ENCODE results near the gene CT55.
"Not testable (repeated sequence)": the region's sequence is repeated elsewhere in the genome, so short reads cannot be mapped to it uniquely, and the experiment has no call there.

CT55 gene

GRCh38 chrX:135170877-135171519, at the start of gene CT55:
TSS of gene CT55 (minus strand) at chrX:135171398. CDS start at chrX:135171171, 227 bp downstream.
- DNase-seq (ENCODE audit: low read depth), result no peak
- no peak for TF ChIP-seq CTCF (IDR thresholded peaks at IDR 0.05; ENCODE audit: insufficient read depth, low read depth, low read length, missing control alignments)
- H3K4me3 ChIP-seq (ENCODE audit: low read depth, low read length), result no peak within 1 kb of the TSS

GRCh38 chrX:135213200-135213844, 42.1 kb upstream of the CT55 start:
- TF ChIP-seq CTCF (IDR thresholded peaks at IDR 0.05; ENCODE audit: insufficient read depth, low read depth, low read length, missing control alignments), result no peak
- no peak overlapping the region for H3K4me3 ChIP-seq (ENCODE audit: low read depth, low read length)
- DNase-seq (ENCODE audit: low read depth), result peak; percentile 15

DNA sequence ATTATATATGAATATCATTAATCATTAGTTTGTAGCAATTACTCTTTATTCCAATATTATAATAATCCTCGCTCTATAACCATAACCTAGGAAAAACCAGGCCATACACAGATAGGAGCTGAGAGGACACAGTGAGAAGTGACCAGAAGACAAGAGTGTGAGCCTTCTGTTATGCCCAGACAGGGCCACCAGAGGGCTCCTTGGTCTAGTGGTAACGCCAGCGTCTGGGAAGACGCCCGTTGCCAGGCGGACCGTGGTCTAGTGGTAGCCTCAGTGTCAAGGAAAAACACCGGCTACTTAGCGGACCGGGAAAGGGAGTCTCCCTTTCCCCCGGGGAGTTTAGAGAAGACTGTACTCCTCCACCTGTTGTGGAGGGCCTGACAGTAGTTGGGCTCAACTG, 35.2 kb upstream of the CT55 start:
- not testable (repeated sequence) for DNase-seq (ENCODE audit: low read depth)

GRCh38 chrX:135200297-135200696, 29.1 kb upstream of the CT55 start:
- no peak for TF ChIP-seq CTCF (IDR thresholded peaks at IDR 0.05; ENCODE audit: insufficient read depth, low read depth, low read length, missing control alignments)
- H3K4me3 ChIP-seq (ENCODE audit: low read depth, low read length), result no peak overlapping the region
- no peak for DNase-seq (ENCODE audit: low read depth)

More for the DNA sequence above, 35.2 kb upstream of the CT55 start:
- not testable (repeated sequence) for H3K4me3 ChIP-seq (ENCODE audit: low read depth, low read length)

DNA sequence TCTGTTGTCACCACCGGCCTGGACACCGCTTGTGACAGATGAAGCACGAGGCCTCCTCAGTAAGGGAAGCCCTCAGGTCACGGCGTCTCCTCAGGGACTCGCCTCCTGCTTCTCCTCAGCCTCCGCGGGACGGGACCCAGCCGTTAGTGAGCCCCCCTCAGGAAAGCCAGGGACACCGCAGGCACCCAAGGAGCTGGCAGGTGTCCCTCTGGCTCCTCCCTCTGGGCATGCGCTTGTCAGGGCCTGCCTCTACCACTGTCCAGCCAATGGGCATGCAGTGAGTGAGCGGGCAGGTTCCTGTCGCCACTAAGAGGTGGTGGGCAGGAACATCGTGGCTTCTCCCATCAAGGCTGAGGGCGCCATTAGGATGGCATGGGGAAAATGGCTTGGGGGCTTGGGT, 23.5 kb upstream of the CT55 start:
- TF ChIP-seq CTCF (IDR thresholded peaks at IDR 0.05; ENCODE audit: insufficient read depth, low read depth, low read length, missing control alignments), result no peak
- DNase-seq (ENCODE audit: low read depth), result no peak
- H3K4me3 ChIP-seq (ENCODE audit: low read depth, low read length), result no peak overlapping the region

DNA sequence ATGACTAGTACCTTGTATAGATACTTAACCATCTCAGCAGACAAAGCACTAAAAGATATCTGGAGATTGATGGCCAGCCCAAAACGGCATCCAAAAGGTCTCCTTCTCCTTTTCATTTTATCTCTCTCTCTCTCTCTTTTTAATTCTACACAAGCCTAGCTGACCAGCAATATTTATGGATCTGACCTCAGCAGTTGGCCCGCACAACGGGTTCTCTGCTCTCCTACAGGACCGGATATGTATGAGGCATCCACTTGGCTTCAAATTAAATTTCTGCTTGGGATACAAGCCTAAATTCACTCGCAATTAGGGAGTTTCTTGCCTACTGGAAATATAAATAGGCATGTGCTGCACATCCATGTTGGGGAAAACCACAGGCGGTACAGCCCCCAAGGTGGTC, 22.5 kb upstream of the CT55 start:
- H3K4me3 ChIP-seq (ENCODE audit: low read depth, low read length), result no peak overlapping the region
- no peak for TF ChIP-seq CTCF (IDR thresholded peaks at IDR 0.05; ENCODE audit: insufficient read depth, low read depth, low read length, missing control alignments)
- no peak for DNase-seq (ENCODE audit: low read depth)

DNA sequence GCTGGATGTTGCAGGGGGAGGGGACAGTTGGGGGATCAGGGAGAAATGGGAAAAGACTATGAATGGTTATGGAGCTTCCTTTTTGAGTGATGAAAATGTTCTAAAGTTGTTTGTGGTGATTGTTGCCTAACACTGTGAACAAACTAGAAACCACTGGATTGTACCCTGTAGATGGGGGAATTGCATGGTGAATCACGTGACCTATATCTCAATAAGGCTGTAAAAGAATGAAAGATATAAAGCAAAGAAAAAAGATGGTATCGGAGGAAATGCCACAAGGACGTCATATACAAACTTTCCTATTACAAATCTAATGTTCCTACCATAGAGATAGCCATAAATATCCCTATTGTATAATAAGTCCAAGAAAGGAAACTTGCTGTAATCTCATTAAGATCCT, 20.6 kb upstream of the CT55 start:
- TF ChIP-seq CTCF (IDR thresholded peaks at IDR 0.05; ENCODE audit: insufficient read depth, low read depth, low read length, missing control alignments), result no peak

More for the DNA sequence above, 20.6 kb upstream of the CT55 start:
- no peak for DNase-seq (ENCODE audit: low read depth)
- no peak overlapping the region for H3K4me3 ChIP-seq (ENCODE audit: low read depth, low read length)

Measured in GM12865 (cell line).